AG04450 (cell line): ENCODE data around the gene JOSD1. TPM values are rescaled to one million over a fixed set of nuclear protein-coding genes. Genes with fewer than 3 reads are reported as not detected.
"Not testable (repeated sequence)": the region's sequence is repeated elsewhere in the genome, so short reads cannot be mapped to it uniquely, and the experiment has no call there.

ENCODE experiments used
- CTCF ChIA-PET: fragments of 300-600, 350-600 bp; formaldehyde crosslinking; extraction: SDS; loops from one replicate; lab custom pipeline; 2022; ENCODE audit warnings: antibody characterized with exemption, inconsistent platforms; lab: Charles Lee
- POLR2A ChIA-PET: fragments of 350-600 bp; formaldehyde crosslinking; extraction: SDS; loops from one replicate; lab custom pipeline; 2021; ENCODE audit warnings: antibody characterized with exemption, inconsistent platforms; lab: Yijun Ruan, JAX
- DNase-seq: peaks from one replicate; pipeline ENCODE4 v3.0.0-alpha.2; 2011; ENCODE audit warnings: low read depth, low spot score
- H3K27ac ChIP-seq: one replicate; pipeline ENCODE4 v1.5.1; 2012; ENCODE audit warnings: low read depth, low read length, control low read depth
- H3K27me3 ChIP-seq: one replicate; pipeline ENCODE4 v1.6.0; 2012; ENCODE audit warnings: low read length; ENCODE audit not compliant: control insufficient read depth, insufficient read depth
- H3K4me3 ChIP-seq: 2 replicates; pipeline ENCODE4 v1.5.1; 2011; ENCODE audit warnings: mild to moderate bottlenecking, low read depth, low read length, control low read depth
- H3K9me3 ChIP-seq: 2 replicates; pipeline ENCODE4 v1.5.1; 2012; ENCODE audit warnings: low read length; ENCODE audit not compliant: control insufficient read depth, insufficient read depth
- CTCF ChIP-seq: IDR thresholded peaks from 2 replicates; pipeline ENCODE4 v1.5.1; 2011; ENCODE audit warnings: low read depth, low read length, control low read depth, inconsistent platforms
- polyA plus RNA-seq: library from polyadenylated mRNA; depleted of rRNA; stranded (reverse); fragments of >200 nt; gene quantifications from 2 replicates; pipeline ENCODE4 v1.2.3, GENCODE V29; 2011

JOSD1 gene
- polyA plus RNA-seq, 1 experiment = 29.6 TPM

- peak overlapping the region; percentile 87 for H3K4me3 ChIP-seq
- CTCF ChIA-PET = no interaction called here
- H3K27me3 ChIP-seq = no peaks in the 10 kb centered on the region
Observed at GRCh38 chr22:38655519-38656255, 45.1 kb downstream of the JOSD1 start.

GRCh38 chr22:38653741-38654140 lies 47.0 kb downstream of the JOSD1 start:
- POLR2A ChIA-PET = no interaction called here
- CTCF ChIA-PET = interaction anchor here (0.8 kb wide), 1 partner anchor 602 kb away, joined by 3 read pairs; no protein-coding TSS in a partner anchor
- DNase-seq = no peak
- Histone ChIP-seq H3K27me3 (no peaks in the 10 kb centered on the region), H3K9me3 (no peaks in the 10 kb centered on the region; the same call in 1 of the 2 replicates), H3K27ac (no peak overlapping the region), H3K4me3 (no peak overlapping the region)
- no peak for TF ChIP-seq CTCF

More at GRCh38 chr22:38655519-38656255, 45.1 kb downstream of the JOSD1 start:
- POLR2A ChIA-PET = no interaction called here
- no peak for DNase-seq
- TF ChIP-seq CTCF = no peak
- Histone ChIP-seq H3K9me3 (no peaks in the 10 kb centered on the region; the same call in 1 of the 2 replicates), H3K27ac (peak overlapping the region; percentile 83)

GRCh38 chr22:38652859-38653258 lies 47.9 kb downstream of the JOSD1 start:
- no peak for TF ChIP-seq CTCF
- CTCF ChIA-PET = interaction anchor here (0.8 kb wide), 1 partner anchor 601 kb away, joined by 3 read pairs; no protein-coding TSS in a partner anchor
- DNase-seq = no peak
- Histone ChIP-seq H3K4me3 (no peak overlapping the region), H3K27me3 (no peaks in the 10 kb centered on the region), H3K9me3 (no peaks in the 10 kb centered on the region; the same call in 1 of the 2 replicates), H3K27ac (no peak overlapping the region)
- POLR2A ChIA-PET = no interaction called here

GRCh38 chr22:38649841-38650522 lies 50.8 kb downstream of the JOSD1 start:
- ChIA-PET POLR2A (interaction anchor here (0.6 kb wide), 1 partner anchor 629 kb away, joined by 6 read pairs; no protein-coding TSS in a partner anchor), CTCF (no interaction called here)
- TF ChIP-seq CTCF = no peak
- DNase-seq = no peak
- H3K4me3 ChIP-seq = no peak overlapping the region
- no peak overlapping the region for H3K27ac ChIP-seq
- no peaks in the 10 kb centered on the region for H3K27me3 ChIP-seq
- H3K9me3 ChIP-seq = no peaks in the 10 kb centered on the region; the same call in 1 of the 2 replicates

GRCh38 chr22:38645430-38645829 lies 55.3 kb downstream of the JOSD1 start:
- POLR2A ChIA-PET = no interaction called here

GRCh38 chr22:38644245-38644644 lies 56.5 kb downstream of the JOSD1 start:
- DNase-seq, CTCF ChIA-PET, H3K27me3 ChIP-seq, H3K4me3 ChIP-seq, POLR2A ChIA-PET, H3K27ac ChIP-seq, H3K9me3 ChIP-seq: not testable (repeated sequence)

More at GRCh38 chr22:38645430-38645829, 55.3 kb downstream of the JOSD1 start:
- CTCF ChIA-PET = no interaction called here
- no peak for TF ChIP-seq CTCF
- no peak for DNase-seq
- Histone ChIP-seq H3K27ac (no peak overlapping the region), H3K4me3 (no peak overlapping the region), H3K9me3 (no peaks in the 10 kb centered on the region; the same call in 1 of the 2 replicates), H3K27me3 (no peaks in the 10 kb centered on the region)
